ENCODE data around the gene MYOM1.
"Not testable (repeated sequence)": the region's sequence is repeated elsewhere in the genome, so short reads cannot be mapped to it uniquely, and the experiment has no call there.

The MYOM1 gene

GRCh38 chr18:3052411-3052758 is 167.4 kb downstream of the MYOM1 start:
- no peak for DNase-seq (ENCODE audit: low read depth)
- no peak for TF ChIP-seq CTCF (IDR thresholded peaks at IDR 0.05; ENCODE audit: control insufficient read depth, insufficient read depth, low read depth, low read length, missing control alignments)
- no peak overlapping the region for H3K4me3 ChIP-seq (ENCODE audit: control insufficient read depth, low read depth, low read length)

DNA sequence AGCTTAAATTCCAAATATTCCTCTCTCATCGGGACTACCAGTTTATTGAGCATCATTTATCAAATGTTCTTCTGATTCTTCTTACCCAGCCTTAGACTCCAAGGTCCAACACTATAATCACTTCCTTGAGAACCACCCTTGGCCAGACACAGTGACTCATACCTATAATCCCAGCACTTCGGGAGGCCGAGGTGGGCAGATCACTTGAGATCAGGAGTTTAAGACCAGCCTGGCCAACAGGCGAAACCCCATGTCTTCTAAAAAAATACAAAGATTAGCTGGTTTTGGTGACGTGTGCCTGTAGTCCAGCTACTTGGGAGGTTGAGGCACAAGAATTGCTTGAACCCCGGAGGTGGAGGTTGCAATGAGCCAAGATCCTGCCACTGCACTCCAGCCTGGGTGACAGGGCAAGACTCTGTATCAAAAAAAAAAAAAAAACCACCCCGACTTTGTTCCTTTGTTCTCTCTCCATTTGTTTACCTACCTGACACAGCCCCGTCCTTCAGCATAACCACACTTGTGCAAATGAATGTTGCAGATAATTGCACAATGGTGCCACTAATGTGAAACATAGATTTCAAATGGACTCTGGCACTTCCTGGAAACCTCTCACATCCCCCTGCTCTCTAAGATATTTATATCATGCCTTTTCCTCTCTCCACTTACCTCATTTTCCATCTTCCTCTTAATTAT is 167.9 kb downstream of the MYOM1 start:
- no peak for DNase-seq (ENCODE audit: low read depth)
- H3K4me3 ChIP-seq (ENCODE audit: control insufficient read depth, low read depth, low read length) = no peak overlapping the region
- TF ChIP-seq CTCF (IDR thresholded peaks at IDR 0.05; ENCODE audit: control insufficient read depth, insufficient read depth, low read depth, low read length, missing control alignments) = no peak

DNA sequence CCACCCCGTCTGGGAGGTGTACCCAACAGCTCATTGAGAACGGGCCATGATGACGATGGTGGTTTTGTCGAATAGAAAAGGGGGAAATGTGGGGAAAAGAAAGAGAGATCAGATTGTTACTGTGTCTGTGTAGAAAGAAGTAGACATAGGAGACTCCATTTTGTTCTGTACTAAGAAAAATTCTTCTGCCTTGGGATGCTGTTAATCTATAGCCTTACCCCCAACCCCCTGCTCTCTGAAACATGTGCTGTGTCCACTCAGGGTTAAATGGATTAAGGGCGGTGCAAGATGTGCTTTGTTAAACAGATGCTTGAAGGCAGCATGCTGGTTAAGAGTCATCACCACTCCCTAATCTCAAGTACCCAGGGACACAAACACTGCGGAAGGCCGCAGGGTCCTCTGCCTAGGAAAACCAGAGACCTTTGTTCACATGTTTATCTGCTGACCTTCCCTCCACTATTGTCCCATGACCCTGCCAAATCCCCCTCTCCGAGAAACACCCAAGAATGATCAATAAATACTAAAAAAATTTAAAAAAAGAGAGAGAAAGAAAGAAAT is 169.8 kb downstream of the MYOM1 start:
- H3K4me3 ChIP-seq (ENCODE audit: control insufficient read depth, low read depth, low read length); DNase-seq (ENCODE audit: low read depth): not testable (repeated sequence)

DNA sequence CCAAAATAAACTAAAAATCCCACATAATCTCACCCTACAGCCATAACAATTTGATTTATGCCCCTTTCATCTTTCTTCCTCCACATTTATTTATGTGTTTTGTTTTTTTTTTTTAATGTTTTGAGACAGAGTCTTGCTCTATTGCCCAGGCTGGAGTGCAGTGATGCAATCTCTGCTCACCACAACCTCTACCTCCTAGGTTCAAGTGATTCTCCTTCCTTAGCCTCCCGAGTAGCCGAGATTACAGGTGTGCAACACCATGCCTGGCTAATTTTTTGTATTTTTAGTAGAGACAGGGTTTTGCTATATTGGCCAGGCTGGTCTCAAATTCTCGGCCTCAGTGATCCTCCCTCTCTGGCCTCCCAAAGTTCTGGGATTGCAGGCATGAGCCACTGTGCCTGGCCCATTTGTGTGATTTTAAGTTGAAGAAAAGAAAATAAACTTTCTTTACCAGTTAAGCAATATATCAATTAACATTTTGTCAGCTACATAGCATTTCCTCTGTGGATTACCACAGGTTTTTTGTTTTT is 170.9 kb downstream of the MYOM1 start:
- no peak for DNase-seq (ENCODE audit: low read depth)
- TF ChIP-seq CTCF (IDR thresholded peaks at IDR 0.05; ENCODE audit: control insufficient read depth, insufficient read depth, low read depth, low read length, missing control alignments) = no peak
- H3K4me3 ChIP-seq (ENCODE audit: control insufficient read depth, low read depth, low read length) = no peak overlapping the region

DNA sequence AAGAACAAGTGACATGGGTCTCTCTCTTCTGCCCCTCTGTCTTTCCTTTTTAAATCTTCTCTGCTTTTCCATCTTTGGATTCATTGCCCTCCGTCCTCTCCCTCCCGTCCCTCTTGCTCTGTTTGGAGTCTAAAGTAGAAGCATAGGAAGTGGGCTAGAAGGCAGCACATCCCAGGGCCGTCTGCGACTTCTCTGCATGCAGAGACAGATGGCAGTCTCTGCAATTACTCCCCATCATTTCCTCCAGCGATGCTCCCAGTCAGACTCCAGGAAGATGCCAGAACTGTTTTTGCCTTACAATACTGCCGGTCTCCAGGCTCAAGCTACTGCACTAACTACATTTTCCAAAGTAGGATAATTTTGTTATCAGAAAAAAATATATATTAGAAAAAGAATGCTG is 171.6 kb downstream of the MYOM1 start:
- DNase-seq (ENCODE audit: low read depth) = no peak
- H3K4me3 ChIP-seq (ENCODE audit: control insufficient read depth, low read depth, low read length) = no peak overlapping the region
- TF ChIP-seq CTCF (IDR thresholded peaks at IDR 0.05; ENCODE audit: control insufficient read depth, insufficient read depth, low read depth, low read length, missing control alignments) = no peak

DNA sequence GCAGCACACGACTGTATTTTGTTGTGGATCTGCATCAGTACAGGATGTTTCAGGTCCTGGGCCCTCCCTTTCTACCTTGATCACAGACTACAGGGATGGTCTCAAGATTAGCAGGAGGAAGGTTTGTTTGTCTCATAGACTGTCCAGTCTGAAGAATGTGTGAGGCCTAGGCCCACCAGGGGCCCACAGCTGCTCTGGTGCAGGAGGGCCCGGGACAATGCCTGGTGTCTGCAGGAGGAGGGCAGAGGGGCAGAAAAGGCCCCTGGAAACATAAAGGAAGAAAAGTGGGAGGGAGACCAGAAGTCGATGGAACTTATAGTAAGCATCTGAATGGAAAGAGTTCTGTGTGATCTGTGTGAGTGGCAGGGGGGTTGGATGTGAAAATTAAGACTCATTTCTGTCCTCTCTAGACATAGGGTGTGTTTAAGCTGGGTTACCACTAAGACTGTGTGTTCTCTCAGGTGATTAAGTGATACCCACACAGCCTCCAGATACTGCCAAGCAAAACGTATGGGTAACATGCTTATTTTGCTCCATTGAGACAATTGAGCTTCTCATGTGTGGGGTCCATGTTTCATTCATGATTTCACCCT is 173.5 kb downstream of the MYOM1 start:
- no peak for DNase-seq (ENCODE audit: low read depth)
- no peak for TF ChIP-seq CTCF (IDR thresholded peaks at IDR 0.05; ENCODE audit: control insufficient read depth, insufficient read depth, low read depth, low read length, missing control alignments)
- H3K4me3 ChIP-seq (ENCODE audit: control insufficient read depth, low read depth, low read length) = no peak overlapping the region

Data from AG09309 (cell line).